Peyer's patch (tissue), 4 donors: ENCODE measurements around the gene NTF3. TPM values are rescaled to one million over a fixed set of nuclear protein-coding genes. Genes with fewer than 3 reads are reported as not detected.
"Not testable (repeated sequence)": the region's sequence is repeated elsewhere in the genome, so short reads cannot be mapped to it uniquely, and the experiment has no call there.

ENCODE experiments used
- DNase-seq, 3 donors: peaks; one replicate each; pipeline ENCODE4 v3.0.0-alpha.2; 2017 to 2019
- H3K27ac ChIP-seq, 4 donors: fragments of 200-600 bp; sonication (generic); one replicate each; pipeline ENCODE4 v1.5.1; 2016 to 2019
- H3K27me3 ChIP-seq, 2 donors: fragments of 200-600 bp; sonication (generic); one replicate each; pipeline ENCODE4 v1.5.1; 2019
- H3K36me3 ChIP-seq, 3 donors: fragments of 200-600 bp; sonication (generic); one replicate each; pipeline ENCODE4 v1.5.1; 2016 to 2019
- H3K4me1 ChIP-seq, 4 donors: fragments of 200-600 bp; sonication (generic); one replicate each; pipeline ENCODE4 v1.5.1; 2016 to 2019
- H3K4me3 ChIP-seq, 4 donors: fragments of 200-600 bp; sonication (generic); 1 replicate in 3 of 4; 2 replicates in 1 of 4; pipeline ENCODE4 v1.5.1; 2016 to 2019; ENCODE audit warnings: mild to moderate bottlenecking in 1 of 4
- H3K9me3 ChIP-seq, 4 donors: fragments of 200-600 bp; sonication (generic); one replicate each; pipeline ENCODE4 v1.5.1; 2016 to 2019; ENCODE audit warnings: mild to moderate bottlenecking in 1 of 4
- POLR2A ChIP-seq, 2 donors: fragments of 450-650 bp; IDR thresholded peaks; one replicate each; pipeline ENCODE4 v1.5.1; 2017; ENCODE audit warnings: antibody characterized with exemption in 2 of 2, mild to moderate bottlenecking in 2 of 2, moderate library complexity in 2 of 2
- total RNA-seq, 4 donors: library from RNA; depleted of rRNA; stranded (reverse); fragments of >200 nt; gene quantifications; one replicate each; pipeline ENCODE4 v1.1.0, GENCODE V29; 2016
- TF ChIP-seq, protein P1 (sequence below), 6 experiments: fragments of 450-650 bp in 4 of 6; fragments of 200-600 bp in 2 of 6; sonication (generic) in 1 of 6; IDR thresholded peaks; one replicate each; pipeline ENCODE4 v1.5.1; 2017 to 2019; ENCODE audit warnings: antibody characterized with exemption in 6 of 6, mild to moderate bottlenecking in 3 of 6, moderate library complexity in 1 of 6

The NTF3 gene
- total RNA-seq, 4 donors from 2014 or later = 1.4 TPM; not detected in 3

- Histone ChIP-seq H3K36me3 (no peaks in the 10 kb centered on the region), H3K27me3 (no peaks in the 10 kb centered on the region), H3K27ac (no peak overlapping the region), H3K9me3 (no peaks in the 10 kb centered on the region), H3K4me3 (no peak overlapping the region), H3K4me1 (no peaks in the 10 kb centered on the region)
- no peak for DNase-seq
- TF ChIP-seq POLR2A (IDR thresholded peaks at IDR 0.05) = no peak
- TF ChIP-seq, protein P1, sequence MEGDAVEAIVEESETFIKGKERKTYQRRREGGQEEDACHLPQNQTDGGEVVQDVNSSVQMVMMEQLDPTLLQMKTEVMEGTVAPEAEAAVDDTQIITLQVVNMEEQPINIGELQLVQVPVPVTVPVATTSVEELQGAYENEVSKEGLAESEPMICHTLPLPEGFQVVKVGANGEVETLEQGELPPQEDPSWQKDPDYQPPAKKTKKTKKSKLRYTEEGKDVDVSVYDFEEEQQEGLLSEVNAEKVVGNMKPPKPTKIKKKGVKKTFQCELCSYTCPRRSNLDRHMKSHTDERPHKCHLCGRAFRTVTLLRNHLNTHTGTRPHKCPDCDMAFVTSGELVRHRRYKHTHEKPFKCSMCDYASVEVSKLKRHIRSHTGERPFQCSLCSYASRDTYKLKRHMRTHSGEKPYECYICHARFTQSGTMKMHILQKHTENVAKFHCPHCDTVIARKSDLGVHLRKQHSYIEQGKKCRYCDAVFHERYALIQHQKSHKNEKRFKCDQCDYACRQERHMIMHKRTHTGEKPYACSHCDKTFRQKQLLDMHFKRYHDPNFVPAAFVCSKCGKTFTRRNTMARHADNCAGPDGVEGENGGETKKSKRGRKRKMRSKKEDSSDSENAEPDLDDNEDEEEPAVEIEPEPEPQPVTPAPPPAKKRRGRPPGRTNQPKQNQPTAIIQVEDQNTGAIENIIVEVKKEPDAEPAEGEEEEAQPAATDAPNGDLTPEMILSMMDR (IDR thresholded peaks at IDR 0.05) = no peak
Observed at GRCh38 chr12:5534426-5535199, 102.7 kb downstream of the NTF3 start.

- Histone ChIP-seq H3K9me3 (no peaks in the 10 kb centered on the region), H3K36me3 (no peaks in the 10 kb centered on the region), H3K27ac (no peak overlapping the region), H3K4me1 (no peaks in the 10 kb centered on the region), H3K27me3 (no peaks in the 10 kb centered on the region), H3K4me3 (no peak overlapping the region)
- no peak for DNase-seq
- TF ChIP-seq, protein P1 (IDR thresholded peaks at IDR 0.05) = no peak
Observed at GRCh38 chr12:5535541-5535940, 103.6 kb downstream of the NTF3 start.

- not testable (repeated sequence) for H3K36me3 ChIP-seq, H3K9me3 ChIP-seq, H3K27ac ChIP-seq, H3K4me3 ChIP-seq, H3K27me3 ChIP-seq, DNase-seq, H3K4me1 ChIP-seq
Observed at GRCh38 chr12:5537026-5537615, 105.2 kb downstream of the NTF3 start.

GRCh38 chr12:5537771-5538170, 105.9 kb downstream of the NTF3 start:
- Histone ChIP-seq H3K36me3 (no peaks in the 10 kb centered on the region), H3K4me1 (no peaks in the 10 kb centered on the region), H3K27ac (no peak overlapping the region), H3K27me3 (no peaks in the 10 kb centered on the region), H3K9me3 (no peaks in the 10 kb centered on the region), H3K4me3 (no peak overlapping the region)
- TF ChIP-seq POLR2A (IDR thresholded peaks at IDR 0.05) = no peak
- TF ChIP-seq, protein P1 (IDR thresholded peaks at IDR 0.05) = no peak
- no peak for DNase-seq
